H9 (cell line): ENCODE measurements around the gene MOCOS. TPM values are rescaled to one million over a fixed set of nuclear protein-coding genes. Genes with fewer than 3 reads are reported as not detected.

Experiments
- DNase-seq: peaks from one replicate; pipeline ENCODE4 v3.0.0-alpha.2; 2017
- H2AFZ ChIP-seq: one replicate; pipeline ENCODE4 v1.6.1; 2013; ENCODE audit warnings: mild to moderate bottlenecking, low read length, control low read depth, moderate library complexity
- H2AK5ac ChIP-seq: 2 replicates; pipeline ENCODE4 v1.6.1; 2013; ENCODE audit warnings: low read length, control low read depth, mixed read lengths; ENCODE audit not compliant: insufficient read length
- H2BK120ac ChIP-seq: one replicate; pipeline ENCODE4 v1.6.1; 2013; ENCODE audit warnings: low read depth, mild to moderate bottlenecking, low read length, control low read depth, inconsistent platforms; ENCODE audit not compliant: poor library complexity, severe bottlenecking
- H2BK12ac ChIP-seq: 2 replicates; pipeline ENCODE4 v1.6.1; 2013; ENCODE audit warnings: low read length, control low read depth, mixed read lengths, low read depth; ENCODE audit not compliant: insufficient read length
- H2BK15ac ChIP-seq: 2 replicates; pipeline ENCODE4 v1.6.1; 2013; ENCODE audit warnings: low read depth, low read length, control low read depth
- H2BK20ac ChIP-seq: one replicate; pipeline ENCODE4 v1.6.1; 2013; ENCODE audit warnings: low read depth, mild to moderate bottlenecking, low read length, control low read depth, inconsistent platforms; ENCODE audit not compliant: poor library complexity, severe bottlenecking
- H2BK5ac ChIP-seq: 2 replicates; pipeline ENCODE4 v1.6.1; 2013; ENCODE audit warnings: low read length, control low read depth, mixed read lengths; ENCODE audit not compliant: insufficient read length
- H3K14ac ChIP-seq: 2 replicates; pipeline ENCODE4 v1.6.1; 2013; ENCODE audit warnings: low read length, control low read depth; ENCODE audit not compliant: insufficient read depth
- H3K18ac ChIP-seq: 2 replicates; pipeline ENCODE4 v1.6.1; 2013; ENCODE audit warnings: low read depth, mild to moderate bottlenecking, mixed read lengths, low read length, control low read depth; ENCODE audit not compliant: insufficient read length
- H3K23ac ChIP-seq: 2 replicates; pipeline ENCODE4 v1.6.1; 2013; ENCODE audit warnings: low read length, control low read depth, mixed read lengths, low read depth; ENCODE audit not compliant: insufficient read length
- H3K23me2 ChIP-seq: 2 replicates; pipeline ENCODE4 v1.6.1; 2013; ENCODE audit warnings: low read depth, mild to moderate bottlenecking, mixed read lengths, low read length, control low read depth; ENCODE audit not compliant: insufficient read length, poor library complexity, severe bottlenecking
- H3K27ac ChIP-seq: 2 replicates; pipeline ENCODE4 v1.5.1; 2013; ENCODE audit warnings: low read length, control low read depth, mixed read lengths, low read depth; ENCODE audit not compliant: insufficient read length
- H3K27me3 ChIP-seq: 2 replicates; pipeline ENCODE4 v1.6.1; 2013; ENCODE audit warnings: low read length, control low read depth, inconsistent platforms; ENCODE audit not compliant: insufficient read depth
- H3K4ac ChIP-seq: 2 replicates; pipeline ENCODE4 v1.6.1; 2013; ENCODE audit warnings: low read depth, mild to moderate bottlenecking, control low read depth, inconsistent platforms, low read length, moderate library complexity
- H3K4me1 ChIP-seq: 2 replicates; pipeline ENCODE4 v1.6.1; 2013; ENCODE audit warnings: low read length, control low read depth, inconsistent platforms; ENCODE audit not compliant: insufficient read depth
- H3K4me2 ChIP-seq: 2 replicates; pipeline ENCODE4 v1.6.1; 2013; ENCODE audit warnings: low read length, control low read depth, mixed read lengths; ENCODE audit not compliant: insufficient read length, insufficient read depth
- H3K56ac ChIP-seq: 2 replicates; pipeline ENCODE4 v1.6.1; 2013; ENCODE audit warnings: low read depth, mild to moderate bottlenecking, mixed read lengths, low read length, control low read depth; ENCODE audit not compliant: insufficient read length
- H3K79me1 ChIP-seq: 2 replicates; pipeline ENCODE4 v1.6.1; 2013; ENCODE audit warnings: low read depth, mild to moderate bottlenecking, moderate library complexity, low read length, control low read depth, inconsistent platforms; ENCODE audit not compliant: insufficient read depth, poor library complexity, severe bottlenecking
- H3K79me2 ChIP-seq: 2 replicates; pipeline ENCODE4 v1.6.1; 2013; ENCODE audit warnings: low read length, control low read depth, inconsistent platforms; ENCODE audit not compliant: insufficient read depth
- H3K9ac ChIP-seq: 2 replicates; pipeline ENCODE4 v1.6.1; 2013; ENCODE audit warnings: low read length, control low read depth, mixed read lengths; ENCODE audit not compliant: insufficient read length; ENCODE audit errors: extremely low read depth
- H3K9me3 ChIP-seq: one replicate; pipeline ENCODE4 v1.6.1; 2013; ENCODE audit warnings: low read depth, low read length, inconsistent platforms; ENCODE audit not compliant: control insufficient read depth
- H3T11ph ChIP-seq: one replicate; pipeline ENCODE4 v1.6.1; 2013; ENCODE audit warnings: mild to moderate bottlenecking, low read length, control low read depth, inconsistent platforms
- H4K20me1 ChIP-seq: one replicate; pipeline ENCODE4 v1.6.1; 2013; ENCODE audit not compliant: control insufficient read depth, insufficient read length, insufficient read depth
- H4K5ac ChIP-seq: 2 replicates; pipeline ENCODE4 v1.6.1; 2013; ENCODE audit warnings: low read depth, mild to moderate bottlenecking, mixed read lengths, low read length, control low read depth; ENCODE audit not compliant: insufficient read length
- H4K8ac ChIP-seq: replicated peaks from 2 replicates; pipeline ENCODE4 v1.6.1; 2013; ENCODE audit warnings: low read length, control low read depth, mixed read lengths, low read depth; ENCODE audit not compliant: insufficient read length
- H4K91ac ChIP-seq: 2 replicates; pipeline ENCODE4 v1.6.1; 2013; ENCODE audit warnings: low read depth, mild to moderate bottlenecking, moderate library complexity, mixed read lengths, low read length, control low read depth; ENCODE audit not compliant: insufficient read length
- H3K27ac Mint-ChIP-seq, 3 experiments: 2 replicates in 2 of 3; 3 replicates in 1 of 3; pipeline ENCODE4 v1.8.0; 2020 to 2021; ENCODE audit warnings: mixed read lengths in 3 of 3, mild to moderate bottlenecking in 1 of 3, moderate library complexity in 1 of 3
- H3K27me3 Mint-ChIP-seq: 2 replicates; pipeline ENCODE4 v1.8.0; 2021; ENCODE audit warnings: low read depth, mild to moderate bottlenecking, moderate library complexity, mixed read lengths
- H3K36me3 Mint-ChIP-seq, 3 experiments: 2 replicates in 2 of 3; 3 replicates in 1 of 3; pipeline ENCODE4 v1.8.0; 2020 to 2021; ENCODE audit warnings: low read depth in 3 of 3, mixed read lengths in 3 of 3; ENCODE audit not compliant: insufficient read depth in 1 of 3
- H3K4me1 Mint-ChIP-seq, 2 experiments: 2 replicates each; pipeline ENCODE4 v1.8.0; 2020; ENCODE audit warnings: mixed read lengths in 2 of 2
- H3K4me3 Mint-ChIP-seq, 2 experiments: 2 replicates in 1 of 2; 3 replicates in 1 of 2; pipeline ENCODE4 v1.8.0; 2020 to 2021; ENCODE audit warnings: mild to moderate bottlenecking in 2 of 2, mixed read lengths in 2 of 2, moderate library complexity in 1 of 2
- H3K9me3 Mint-ChIP-seq, 2 experiments: 2 replicates in 1 of 2; 3 replicates in 1 of 2; pipeline ENCODE4 v1.8.0; 2020; ENCODE audit warnings: mild to moderate bottlenecking in 2 of 2, mixed read lengths in 2 of 2, moderate library complexity in 1 of 2
- WGBS: extraction: QIAGEN DNeasy Blood & Tissue Kit; methylation state at CpG from one replicate; pipeline ENCODE4 v1.1.7; 2013; ENCODE audit warnings: missing lambda C conversion rate, low lambda C conversion rate, mixed read lengths; ENCODE audit not compliant: insufficient read length; ENCODE audit errors: extremely low coverage; 5-methylcytosine and 5-hydroxymethylcytosine counted together
- total RNA-seq: library from RNA; stranded (reverse); gene quantifications from 2 replicates; pipeline ENCODE4 v1.2.1, GENCODE V29; 2021
- TF ChIP-seq, protein P1 (sequence below): fragments of 200-600 bp; sonication (generic); conservative IDR thresholded peaks from 3 replicates; pipeline ENCODE4 v1.8.0; 2021; ENCODE audit warnings: antibody characterized with exemption, mild to moderate bottlenecking

MOCOS gene
- total RNA-seq, 1 experiment from 2014 or later: 6.0 TPM

- H3K27me3 Mint-ChIP-seq: peaks cover 40% of the 10 kb centered on the region
- H2AFZ ChIP-seq: no peak overlapping the region
These were observed 112.9 kb downstream of the MOCOS start for GRCh38 chr18:36300211-36300610.

More at GRCh38 chr18:36300211-36300610, 112.9 kb downstream of the MOCOS start:
- no peak for DNase-seq
- Mint-ChIP-seq H3K4me1 (peaks cover 9 to 24% of the 10 kb centered on the region in 2 experiments), H3K9me3 (no peaks in the 10 kb centered on the region), H3K27ac (no peak overlapping the region), H3K36me3 (peaks cover 0 to 3% (median 0%) of the 10 kb centered on the region in 3 experiments; a peak in 3 of 7 replicates), H3K4me3 (no peak overlapping the region)
- Histone ChIP-seq H3K9ac (no peak overlapping the region), H3K27ac (no peak overlapping the region), H3K18ac (no peak overlapping the region), H4K20me1 (no peaks in the 10 kb centered on the region), H3K27me3 (peaks cover 9% of the 10 kb centered on the region; the same call in 1 of the 2 replicates), H3K4me2 (no peak overlapping the region), H2BK5ac (no peak overlapping the region), H3K4me1 (no peaks in the 10 kb centered on the region), H2AK5ac (no peak overlapping the region), H2BK15ac (no peak overlapping the region), H2BK20ac (no peak overlapping the region), H3K23ac (no peak overlapping the region), H2BK12ac (no peak overlapping the region), H3K14ac (no peak overlapping the region), H2BK120ac (no peak overlapping the region), H4K91ac (no peak overlapping the region), H3K56ac (no peak overlapping the region), H3K4ac (no peak overlapping the region), H3K9me3 (no peaks in the 10 kb centered on the region), H4K8ac (no peak overlapping the region), H3K79me1 (no peaks in the 10 kb centered on the region), H4K5ac (no peak overlapping the region), H3T11ph (no peak overlapping the region), H3K79me2 (no peaks in the 10 kb centered on the region), H3K23me2 (peaks cover 20% of the 10 kb centered on the region)
- no CpG with 5 or more reads among the region's 6 CpGs for WGBS
- TF ChIP-seq, protein P1, sequence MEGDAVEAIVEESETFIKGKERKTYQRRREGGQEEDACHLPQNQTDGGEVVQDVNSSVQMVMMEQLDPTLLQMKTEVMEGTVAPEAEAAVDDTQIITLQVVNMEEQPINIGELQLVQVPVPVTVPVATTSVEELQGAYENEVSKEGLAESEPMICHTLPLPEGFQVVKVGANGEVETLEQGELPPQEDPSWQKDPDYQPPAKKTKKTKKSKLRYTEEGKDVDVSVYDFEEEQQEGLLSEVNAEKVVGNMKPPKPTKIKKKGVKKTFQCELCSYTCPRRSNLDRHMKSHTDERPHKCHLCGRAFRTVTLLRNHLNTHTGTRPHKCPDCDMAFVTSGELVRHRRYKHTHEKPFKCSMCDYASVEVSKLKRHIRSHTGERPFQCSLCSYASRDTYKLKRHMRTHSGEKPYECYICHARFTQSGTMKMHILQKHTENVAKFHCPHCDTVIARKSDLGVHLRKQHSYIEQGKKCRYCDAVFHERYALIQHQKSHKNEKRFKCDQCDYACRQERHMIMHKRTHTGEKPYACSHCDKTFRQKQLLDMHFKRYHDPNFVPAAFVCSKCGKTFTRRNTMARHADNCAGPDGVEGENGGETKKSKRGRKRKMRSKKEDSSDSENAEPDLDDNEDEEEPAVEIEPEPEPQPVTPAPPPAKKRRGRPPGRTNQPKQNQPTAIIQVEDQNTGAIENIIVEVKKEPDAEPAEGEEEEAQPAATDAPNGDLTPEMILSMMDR: no peak
